NCI-H128 (cell line): ENCODE measurements around the gene MAP4K2.
"Not testable (repeated sequence)": the region's sequence is repeated elsewhere in the genome, so short reads cannot be mapped to it uniquely, and the experiment has no call there.

Experiments
- DNase-seq: peaks from one replicate; lab custom pipeline; 2025; ENCODE audit not compliant: unreplicated experiment; lab: John Stamatoyannopoulos, UW

MAP4K2 gene

DNA sequence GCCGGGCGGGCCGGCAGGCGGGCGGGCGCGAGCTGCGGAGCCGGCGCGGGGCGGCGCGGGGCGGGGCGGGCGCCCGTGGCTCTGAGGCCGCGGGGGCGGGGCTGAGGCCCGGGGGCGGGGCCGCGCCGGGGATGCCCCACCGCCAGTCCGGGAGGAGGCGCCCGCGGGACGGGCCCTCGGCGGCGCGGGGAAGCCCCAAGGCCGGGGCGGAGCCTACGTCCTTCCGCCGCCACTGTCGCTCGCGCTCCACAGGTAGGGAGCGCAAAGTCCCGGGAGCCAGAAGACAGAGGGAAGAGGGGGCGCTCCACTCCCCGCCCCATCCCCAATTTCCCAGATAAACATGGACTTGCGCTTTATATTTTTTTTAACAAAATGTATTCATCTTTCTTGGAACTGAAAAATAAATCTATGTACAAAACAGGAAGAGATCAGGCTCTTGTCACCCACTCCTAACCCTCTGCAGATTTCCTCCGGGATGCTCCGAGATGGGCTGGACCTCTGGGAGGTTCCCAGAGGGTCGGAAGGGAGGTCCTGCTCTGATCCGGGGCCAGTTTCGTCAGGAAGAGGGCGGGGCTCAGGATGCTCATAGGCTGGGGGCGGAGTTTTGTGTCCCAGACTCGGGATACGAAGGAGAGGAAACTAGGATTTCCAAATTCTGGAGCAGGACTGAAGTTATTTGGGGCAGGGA is at the start of gene MAP4K2:
TSS of gene MAP4K2 (minus strand) at position 57 of the 688 bp plus-strand sequence. CDS start 65 bp downstream, outside the sequence.
- peak; percentile 74 for DNase-seq

- DNase-seq, result no peak
Measured at GRCh38 chr11:64851831-64852351, 48.9 kb upstream of the MAP4K2 start.

GRCh38 chr11:64850979-64851567 is 48.1 kb upstream of the MAP4K2 start:
- no peak for DNase-seq

DNA sequence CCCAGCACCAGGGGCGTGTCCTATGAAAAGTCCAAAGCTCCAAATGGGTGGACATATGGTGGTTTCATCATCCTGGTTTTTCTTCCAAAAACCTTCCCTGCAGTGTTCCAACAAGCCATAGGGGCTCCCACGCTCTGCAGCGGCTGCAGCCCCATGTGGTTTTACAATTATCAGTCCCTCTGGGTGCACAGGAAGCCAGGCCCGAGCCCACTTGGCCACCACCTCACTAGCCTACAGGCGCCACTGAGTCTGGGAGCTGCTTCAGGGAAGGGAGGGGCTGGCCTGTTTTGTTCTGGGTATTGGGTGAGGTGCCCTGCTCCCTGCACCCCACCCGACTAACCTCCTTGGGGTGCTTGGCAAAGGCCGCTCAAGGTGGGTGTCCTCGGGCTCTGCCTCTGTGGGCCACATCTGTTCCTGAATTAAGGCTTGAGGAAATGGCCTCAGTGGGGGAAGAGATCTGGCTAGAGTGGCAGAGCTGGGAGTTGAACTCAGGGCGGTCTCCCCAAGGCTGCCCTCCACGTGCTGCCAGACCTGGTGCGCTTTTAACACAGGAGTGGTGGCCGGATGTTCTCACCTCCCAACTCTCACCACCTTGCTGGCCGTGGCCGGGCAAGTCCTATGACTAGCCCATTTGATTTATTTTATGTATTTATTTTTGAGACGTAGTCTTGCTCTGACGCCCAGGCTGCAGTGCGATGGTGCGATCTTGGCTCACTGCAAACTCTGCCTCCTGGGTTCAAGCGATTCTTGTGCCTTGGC is 46.8 kb upstream of the MAP4K2 start:
- no peak for DNase-seq

DNA sequence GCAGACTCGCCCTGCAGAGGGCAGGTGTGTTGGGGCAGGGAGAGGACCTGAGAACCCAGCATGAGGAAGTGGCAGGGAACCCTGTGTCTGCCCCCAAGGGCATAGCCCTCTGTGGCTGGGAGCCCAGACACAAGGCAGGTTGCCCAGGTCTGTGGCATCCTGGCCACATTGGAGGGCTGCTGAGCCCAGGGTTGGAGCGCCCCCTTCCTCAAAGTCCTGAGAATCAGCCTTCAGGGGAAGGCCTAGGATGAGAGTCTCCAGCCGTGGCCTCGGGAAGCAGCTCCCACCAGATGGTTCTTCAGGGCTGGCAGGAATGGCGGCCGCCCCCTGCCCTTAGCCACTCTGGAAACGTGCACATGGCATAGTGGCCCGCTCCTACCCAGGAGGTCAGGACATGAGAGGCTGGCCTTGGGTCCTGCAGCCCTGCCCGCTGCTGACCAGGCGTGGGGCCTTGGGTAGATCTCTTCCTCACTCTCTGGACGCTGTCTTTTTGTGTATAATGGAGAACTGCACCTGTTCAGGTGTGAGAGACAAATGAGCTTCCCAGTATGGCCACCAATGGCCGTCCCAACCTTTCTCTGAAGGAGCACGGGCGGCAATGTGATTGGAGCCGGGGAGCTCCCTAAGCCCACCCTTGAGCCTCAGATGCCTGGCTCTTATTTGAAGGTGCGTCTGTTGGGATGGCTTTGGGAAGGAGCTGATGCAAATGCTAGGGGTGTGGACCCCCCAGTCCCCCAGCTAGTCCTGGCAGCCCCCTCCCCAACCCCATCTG is 46.0 kb upstream of the MAP4K2 start:
- DNase-seq, result no peak

GRCh38 chr11:64848214-64848825 is 45.3 kb upstream of the MAP4K2 start:
- DNase-seq, result no peak

GRCh38 chr11:64846998-64847666 is 44.1 kb upstream of the MAP4K2 start:
- DNase-seq, result peak; percentile 97

DNA sequence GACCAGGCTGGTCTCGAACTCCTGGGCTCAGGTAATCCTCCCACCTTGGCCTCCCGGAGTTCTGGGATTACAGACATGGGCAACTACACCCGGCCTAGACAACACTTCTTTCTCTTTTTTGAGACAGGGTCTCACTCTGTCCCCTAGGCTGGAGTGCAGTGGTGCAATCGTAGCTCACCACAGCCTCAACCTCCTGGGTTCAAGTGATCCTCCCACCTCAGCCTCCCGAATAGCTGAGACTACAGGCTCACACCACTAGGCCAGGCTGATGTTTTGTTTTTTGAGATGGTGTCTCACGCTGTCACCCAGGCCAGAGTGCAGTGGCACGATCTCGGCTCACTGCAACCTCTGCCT is 42.7 kb upstream of the MAP4K2 start:
- DNase-seq, result not testable (repeated sequence)

DNA sequence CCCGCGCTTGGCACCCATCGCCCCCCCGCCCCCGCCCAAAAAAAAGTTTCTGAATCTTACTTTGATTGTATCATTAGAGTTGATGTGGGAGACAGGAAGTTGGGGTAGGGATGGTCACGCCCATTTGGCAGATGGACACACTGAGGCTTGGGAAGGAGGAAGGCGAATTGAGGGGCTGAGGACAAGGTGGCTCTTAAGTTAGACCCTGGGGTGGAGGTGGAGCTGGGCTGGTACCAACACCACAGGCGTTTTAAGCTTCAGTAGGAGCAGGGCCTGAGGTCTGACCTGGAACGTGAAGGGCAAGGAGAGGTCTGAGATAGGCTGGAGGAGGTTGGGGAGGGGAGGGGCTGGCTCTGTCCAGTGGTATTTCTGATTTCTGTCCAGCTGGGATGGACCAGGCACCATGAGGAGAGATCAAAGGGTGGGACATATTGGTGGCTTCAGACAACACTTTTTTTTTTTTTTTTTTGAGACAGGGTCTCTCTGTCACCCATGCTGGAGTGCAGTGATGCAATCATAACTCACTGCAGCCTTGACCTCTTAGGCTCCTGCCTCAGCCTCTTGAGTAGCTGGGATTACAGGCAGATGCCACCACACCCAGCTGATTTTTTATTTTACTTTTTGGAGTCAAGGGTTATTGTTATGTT is 42.2 kb upstream of the MAP4K2 start:
- no peak for DNase-seq

- DNase-seq, result peak; percentile 63
Measured at GRCh38 chr11:64844330-64845128, 41.5 kb upstream of the MAP4K2 start, which contains the start of gene CDC42BPG. Gene CDC42BPG, minus strand, starts transcription at chr11:64844653. Its CDS starts 84 bp downstream, at chr11:64844569.

GRCh38 chr11:64843686-64844329 is 40.8 kb upstream of the MAP4K2 start:
- DNase-seq, result no peak

DNA sequence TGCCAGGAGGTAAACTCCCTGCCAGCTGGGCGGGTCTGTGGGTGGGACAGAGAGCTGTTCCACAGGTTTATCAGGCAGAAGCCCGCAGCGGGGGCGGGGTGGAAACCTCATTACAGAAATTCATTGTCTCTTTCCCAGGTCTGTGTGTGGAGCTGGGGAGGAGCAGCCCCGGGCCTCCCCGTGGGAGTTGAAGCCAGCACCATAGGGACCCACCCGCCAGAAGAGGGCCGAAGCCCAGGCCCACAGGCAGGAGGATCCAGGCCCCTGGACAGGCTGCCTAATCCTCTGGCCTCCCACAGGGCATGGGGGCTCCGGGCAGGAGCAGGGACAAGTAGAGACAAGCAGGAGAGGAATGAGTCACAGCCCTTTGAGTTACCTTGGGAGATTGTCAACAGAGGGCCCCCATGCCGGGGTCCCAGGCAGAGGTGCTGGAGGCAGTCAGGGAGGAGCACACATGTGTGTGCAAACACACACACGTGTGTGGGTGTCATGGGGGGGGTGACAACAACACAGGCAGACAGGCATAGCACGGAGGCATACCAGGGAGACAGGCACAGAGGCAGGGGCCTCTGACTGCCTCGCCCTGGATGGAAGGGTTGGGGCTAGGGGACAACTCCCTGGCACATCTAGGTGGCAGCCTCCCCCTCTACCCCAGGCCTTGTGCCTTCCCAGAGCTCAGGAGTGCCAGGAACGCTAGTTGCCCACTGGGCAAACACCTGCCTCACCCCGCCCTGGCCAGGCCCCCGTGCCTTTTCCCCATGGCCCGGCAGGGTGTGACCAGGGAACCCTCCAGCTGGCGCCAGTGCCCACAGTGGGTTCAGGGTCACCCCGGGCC is 40.1 kb upstream of the MAP4K2 start:
- DNase-seq, result no peak

GRCh38 chr11:64842366-64842759 is 39.3 kb upstream of the MAP4K2 start:
- DNase-seq, result no peak

DNA sequence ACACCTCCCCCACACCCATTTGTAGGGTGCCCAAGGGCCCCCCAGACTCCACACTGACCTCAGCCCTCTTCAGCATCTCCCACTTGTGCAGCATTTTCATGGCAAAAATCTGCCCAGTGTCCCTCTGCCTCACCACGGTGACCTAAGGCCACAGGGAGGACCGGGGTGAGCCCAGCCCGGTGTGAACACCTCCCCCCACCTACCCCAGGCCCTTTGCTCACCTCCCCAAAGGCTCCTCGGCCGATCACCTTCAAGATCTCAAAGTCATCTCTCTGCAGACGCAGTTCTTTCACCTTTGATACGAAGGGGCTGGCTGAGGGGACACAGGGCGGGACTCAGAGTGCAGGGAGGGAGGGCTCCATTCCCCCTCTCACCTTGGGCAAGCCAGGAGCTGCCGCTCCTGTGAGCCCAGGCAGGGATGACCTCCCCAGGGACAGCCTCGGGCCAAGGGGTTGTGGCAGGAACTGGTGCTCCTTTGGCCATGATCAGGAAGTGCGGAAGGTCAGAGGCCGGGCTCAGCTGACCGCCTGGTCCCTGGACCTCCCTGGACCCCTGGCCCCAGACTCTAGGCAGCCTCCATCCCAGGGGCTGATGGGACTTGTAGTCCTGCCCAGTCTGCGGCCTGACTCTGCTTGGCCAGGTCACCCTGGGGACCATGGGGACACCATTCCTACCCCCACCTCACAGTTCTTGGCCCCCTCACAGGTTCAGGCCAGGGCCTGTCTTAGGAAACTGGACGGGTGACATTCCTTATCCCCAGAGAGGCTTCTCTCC is 38.8 kb upstream of the MAP4K2 start:
- DNase-seq, result no peak

DNA sequence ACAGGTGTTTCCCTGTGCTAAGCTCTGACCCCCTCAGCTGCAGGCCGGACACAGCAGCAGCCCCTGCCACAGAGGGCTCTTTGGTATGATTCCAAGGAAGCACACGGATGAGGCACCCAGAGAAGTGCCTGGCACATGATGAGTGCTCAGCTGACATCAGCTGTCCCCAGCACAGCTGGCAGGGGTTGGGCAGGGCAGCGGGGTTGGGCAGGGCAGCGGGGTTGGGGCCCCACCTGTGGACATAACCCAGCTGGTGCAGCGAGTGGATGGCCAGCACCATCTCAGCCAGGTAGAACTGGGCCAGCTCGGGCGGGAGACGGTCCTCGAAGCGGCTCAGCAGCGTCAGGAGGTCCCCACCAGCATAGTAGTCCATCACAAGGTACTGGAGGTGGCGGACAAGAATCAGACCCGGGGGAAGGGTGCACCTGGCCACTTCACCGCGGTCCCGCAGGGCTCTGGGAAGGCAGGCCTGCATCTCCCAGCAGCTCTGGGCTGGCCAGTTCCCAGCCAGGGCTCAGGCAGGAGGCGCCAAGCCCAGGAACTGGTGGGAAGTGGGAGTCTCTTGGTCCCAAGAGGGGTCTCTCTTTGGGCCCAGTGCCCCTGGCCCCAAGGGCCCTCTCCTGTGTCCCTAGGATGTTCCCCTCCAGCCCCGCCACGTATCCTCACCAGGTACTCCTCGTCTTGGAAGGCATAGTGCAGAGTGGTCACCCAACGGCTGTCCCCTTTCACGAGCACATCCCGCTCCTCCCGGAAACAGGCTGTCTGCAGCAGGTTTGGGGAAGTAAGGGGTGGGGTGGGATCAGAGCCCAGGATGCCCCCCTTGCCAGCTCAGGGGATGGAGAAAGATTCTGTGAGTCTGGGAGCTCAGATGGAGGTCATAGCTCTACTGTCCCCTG is 37.1 kb upstream of the MAP4K2 start:
- DNase-seq, result no peak

- DNase-seq, result no peak
Measured at GRCh38 chr11:64839335-64839734, 36.3 kb upstream of the MAP4K2 start.
